Liver (tissue), 9 donors: ENCODE results near the gene CCDC192. TPM values are rescaled to one million over a fixed set of nuclear protein-coding genes. Genes with fewer than 3 reads are reported as not detected.

Experiments used
- DNase-seq: peaks from one replicate; pipeline ENCODE4 v3.0.0-alpha.2; 2017; ENCODE audit warnings: low spot score
- H3K27ac ChIP-seq, 2 donors: one replicate each; pipeline ENCODE4 v1.7.0; 2013; ENCODE audit warnings: inconsistent platforms in 2 of 2, low read length in 2 of 2, control low read depth in 1 of 2, low read depth in 1 of 2, mild to moderate bottlenecking in 1 of 2
- H3K27me3 ChIP-seq, 4 donors: one replicate each; pipeline versions ENCODE4 v1.6.1 to v1.7.0; 2013; ENCODE audit warnings: low read length in 3 of 4, inconsistent platforms in 1 of 4, mild to moderate bottlenecking in 1 of 4, moderate library complexity in 1 of 4; ENCODE audit not compliant: control insufficient read depth in 4 of 4, insufficient read depth in 4 of 4
- H3K36me3 ChIP-seq, 4 donors: one replicate each; pipeline versions ENCODE4 v1.6.1 to v1.7.0; 2013; ENCODE audit warnings: low read length in 3 of 4, mild to moderate bottlenecking in 3 of 4, low read depth in 1 of 4, moderate library complexity in 1 of 4; ENCODE audit not compliant: control insufficient read depth in 4 of 4, insufficient read depth in 3 of 4
- H3K4me1 ChIP-seq, 4 donors: one replicate each; pipeline versions ENCODE4 v1.6.1 to v1.7.0; 2013; ENCODE audit warnings: low read length in 3 of 4, mild to moderate bottlenecking in 3 of 4, moderate library complexity in 1 of 4; ENCODE audit not compliant: control insufficient read depth in 4 of 4, insufficient read depth in 4 of 4
- H3K4me3 ChIP-seq, 3 donors: one replicate each; pipeline versions ENCODE4 v1.6.1 to v1.7.0; 2013; ENCODE audit warnings: low read length in 3 of 3, control low read depth in 1 of 3, low read depth in 1 of 3, mild to moderate bottlenecking in 1 of 3
- H3K9ac ChIP-seq, 2 donors: one replicate each; pipeline ENCODE4 v1.7.0; 2013; ENCODE audit warnings: low read length in 2 of 2, mild to moderate bottlenecking in 2 of 2, moderate library complexity in 2 of 2, control low read depth in 1 of 2, low read depth in 1 of 2
- H3K9me3 ChIP-seq, 4 donors: one replicate each; pipeline versions ENCODE4 v1.6.1 to v1.7.0; 2013; ENCODE audit warnings: low read length in 3 of 4; ENCODE audit not compliant: control insufficient read depth in 4 of 4
- FOXA1 ChIP-seq: IDR thresholded peaks from 2 replicates; pipeline ENCODE4 v1.6.1; 2016; ENCODE audit warnings: antibody characterized with exemption
- FOXA2 ChIP-seq: IDR thresholded peaks from 2 replicates; pipeline ENCODE4 v1.6.1; 2016; ENCODE audit warnings: antibody characterized with exemption
- GABPA ChIP-seq, 2 donors: IDR thresholded peaks in 1 of 2; conservative IDR thresholded peaks in 1 of 2; 2 replicates each; pipeline ENCODE4 v1.6.1; 2016; ENCODE audit warnings: antibody characterized with exemption in 2 of 2, mild to moderate bottlenecking in 1 of 2, moderate library complexity in 1 of 2
- HNF4A ChIP-seq, 2 donors: conservative IDR thresholded peaks; 2 replicates each; pipeline ENCODE4 v1.6.1; 2016; ENCODE audit warnings: antibody characterized with exemption in 2 of 2, mild to moderate bottlenecking in 2 of 2
- HNF4G ChIP-seq: IDR thresholded peaks from 2 replicates; pipeline ENCODE4 v1.6.1; 2016; ENCODE audit warnings: antibody characterized with exemption
- JUND ChIP-seq, 2 donors: IDR thresholded peaks; 2 replicates each; pipeline ENCODE4 v1.6.1; 2016; ENCODE audit warnings: antibody characterized with exemption in 2 of 2
- NR2F2 ChIP-seq: IDR thresholded peaks from 2 replicates; pipeline ENCODE4 v1.6.1; 2016; ENCODE audit warnings: antibody characterized with exemption
- RAD21 ChIP-seq, 2 donors: IDR thresholded peaks; 2 replicates each; pipeline ENCODE4 v1.6.1; 2016; ENCODE audit warnings: antibody characterized with exemption in 2 of 2, mild to moderate bottlenecking in 2 of 2
- SP1 ChIP-seq: IDR thresholded peaks from 2 replicates; pipeline ENCODE4 v1.6.1; 2018; ENCODE audit warnings: antibody characterized with exemption, mild to moderate bottlenecking
- TAF1 ChIP-seq: conservative IDR thresholded peaks from 2 replicates; pipeline ENCODE4 v1.6.1; 2016; ENCODE audit warnings: antibody characterized with exemption, mild to moderate bottlenecking
- YY1 ChIP-seq: IDR thresholded peaks from 2 replicates; pipeline ENCODE4 v1.6.1; 2016; ENCODE audit warnings: antibody characterized with exemption, mild to moderate bottlenecking
- WGBS: extraction: QIAGEN DNeasy Blood & Tissue Kit; methylation state at CpG from one replicate; pipeline ENCODE4 v1.1.7; 2013; 5-methylcytosine and 5-hydroxymethylcytosine counted together
- polyA plus RNA-seq, 2 donors: library from polyadenylated mRNA; stranded (reverse) in 1 of 2; unstranded in 1 of 2; fragments of 200-250 nt in 1 of 2; fragments of >200 nt in 1 of 2; fragmentation: Nextera tagmentation in 1 of 2; extraction: Ambion mirVana in 1 of 2; gene quantifications; one replicate each; pipeline versions ENCODE4 v1.2.1 to v1.2.3, GENCODE V29; 2013 to 2015
- total RNA-seq, 2 donors: library from RNA; depleted of rRNA; stranded (reverse); fragments of >200 nt; gene quantifications; one replicate each; pipeline ENCODE4 v1.2.3, GENCODE V29; 2014
- TF ChIP-seq, protein P1 (sequence below): IDR thresholded peaks from 2 replicates; pipeline ENCODE4 v1.6.1; 2016; ENCODE audit warnings: antibody characterized with exemption
- TF ChIP-seq, protein P2 (sequence below): IDR thresholded peaks from 2 replicates; pipeline ENCODE4 v1.6.1; 2016; ENCODE audit warnings: antibody characterized with exemption
- TF ChIP-seq, protein P3 (sequence below): fragments of 150-350 bp; IDR thresholded peaks from 2 replicates; pipeline ENCODE4 v1.5.1; 2017; ENCODE audit warnings: improper control_type of control experiment, low read depth, low read length; ENCODE audit not compliant: missing input control
- TF ChIP-seq, protein P4 (sequence below): IDR thresholded peaks from 2 replicates; pipeline ENCODE4 v1.6.1; 2016; ENCODE audit warnings: antibody characterized with exemption, mild to moderate bottlenecking
- donor health status: healthy.
- donor health status: healthy.
- donor health status: healthy.
- donor health status: healthy.
- donor health status: healthy.

The CCDC192 gene
- total and polyA plus RNA-seq, 4 donors: not detected

DNA sequence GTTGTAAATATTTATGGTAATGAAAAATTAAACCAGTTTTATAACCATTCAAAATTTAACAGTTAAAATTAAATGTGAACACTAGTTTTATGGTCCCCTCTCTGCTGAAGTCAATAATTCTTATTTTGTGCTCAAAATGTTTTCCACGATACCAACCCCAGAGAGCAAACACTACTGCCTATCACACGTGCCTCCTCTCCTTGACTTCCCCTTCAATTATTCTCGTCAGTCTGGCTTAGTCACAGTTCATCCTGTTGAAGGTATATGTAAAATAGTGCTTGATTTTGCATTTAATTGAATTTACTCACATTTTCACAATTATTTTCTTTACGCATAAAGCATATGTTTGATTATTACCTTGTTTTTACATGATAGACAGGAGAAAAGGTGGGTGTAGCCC lies 148.8 kb downstream of the CCDC192 start:
- Histone ChIP-seq H3K27ac (no peak overlapping the region), H3K4me1 (no peaks in the 10 kb centered on the region), H3K4me3 (no peak overlapping the region), H3K36me3 (no peaks in the 10 kb centered on the region), H3K9me3 (no peaks in the 10 kb centered on the region), H3K27me3 (no peaks in the 10 kb centered on the region), H3K9ac (no peak overlapping the region)
- 72% methylated on average over 4 of the region's 4 CpGs for WGBS
- TF ChIP-seq HNF4G: no peak
- DNase-seq: no peak

DNA sequence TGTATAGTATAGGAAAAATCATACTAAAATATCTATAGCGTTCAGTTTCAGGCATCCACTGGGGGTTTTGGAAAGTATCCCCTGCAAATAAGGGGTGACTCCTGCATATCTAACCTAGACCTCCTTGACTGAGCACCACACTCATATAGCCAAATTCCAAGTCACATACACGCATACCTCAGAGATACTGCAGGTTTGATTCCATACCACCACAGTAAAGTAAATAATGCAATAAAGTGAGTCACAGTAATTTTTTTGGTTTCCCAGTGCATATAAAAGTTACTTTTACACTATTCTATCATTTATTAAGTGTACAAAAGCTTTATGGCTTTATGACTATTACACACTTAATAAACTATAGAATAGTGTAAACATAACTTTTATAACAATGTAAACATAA lies 151.3 kb downstream of the CCDC192 start:
- TF ChIP-seq NR2F2: no peak
- TF ChIP-seq, protein P1, sequence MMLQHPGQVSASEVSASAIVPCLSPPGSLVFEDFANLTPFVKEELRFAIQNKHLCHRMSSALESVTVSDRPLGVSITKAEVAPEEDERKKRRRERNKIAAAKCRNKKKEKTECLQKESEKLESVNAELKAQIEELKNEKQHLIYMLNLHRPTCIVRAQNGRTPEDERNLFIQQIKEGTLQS: no peak
- no peak for TF ChIP-seq FOXA1
- TF ChIP-seq, protein P2, sequence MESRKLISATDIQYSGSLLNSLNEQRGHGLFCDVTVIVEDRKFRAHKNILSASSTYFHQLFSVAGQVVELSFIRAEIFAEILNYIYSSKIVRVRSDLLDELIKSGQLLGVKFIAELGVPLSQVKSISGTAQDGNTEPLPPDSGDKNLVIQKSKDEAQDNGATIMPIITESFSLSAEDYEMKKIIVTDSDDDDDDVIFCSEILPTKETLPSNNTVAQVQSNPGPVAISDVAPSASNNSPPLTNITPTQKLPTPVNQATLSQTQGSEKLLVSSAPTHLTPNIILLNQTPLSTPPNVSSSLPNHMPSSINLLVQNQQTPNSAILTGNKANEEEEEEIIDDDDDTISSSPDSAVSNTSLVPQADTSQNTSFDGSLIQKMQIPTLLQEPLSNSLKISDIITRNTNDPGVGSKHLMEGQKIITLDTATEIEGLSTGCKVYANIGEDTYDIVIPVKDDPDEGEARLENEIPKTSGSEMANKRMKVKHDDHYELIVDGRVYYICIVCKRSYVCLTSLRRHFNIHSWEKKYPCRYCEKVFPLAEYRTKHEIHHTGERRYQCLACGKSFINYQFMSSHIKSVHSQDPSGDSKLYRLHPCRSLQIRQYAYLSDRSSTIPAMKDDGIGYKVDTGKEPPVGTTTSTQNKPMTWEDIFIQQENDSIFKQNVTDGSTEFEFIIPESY: no peak
- no peak for TF ChIP-seq HNF4A (conservative IDR thresholded peaks at IDR 0.05)
- TF ChIP-seq, protein P3, sequence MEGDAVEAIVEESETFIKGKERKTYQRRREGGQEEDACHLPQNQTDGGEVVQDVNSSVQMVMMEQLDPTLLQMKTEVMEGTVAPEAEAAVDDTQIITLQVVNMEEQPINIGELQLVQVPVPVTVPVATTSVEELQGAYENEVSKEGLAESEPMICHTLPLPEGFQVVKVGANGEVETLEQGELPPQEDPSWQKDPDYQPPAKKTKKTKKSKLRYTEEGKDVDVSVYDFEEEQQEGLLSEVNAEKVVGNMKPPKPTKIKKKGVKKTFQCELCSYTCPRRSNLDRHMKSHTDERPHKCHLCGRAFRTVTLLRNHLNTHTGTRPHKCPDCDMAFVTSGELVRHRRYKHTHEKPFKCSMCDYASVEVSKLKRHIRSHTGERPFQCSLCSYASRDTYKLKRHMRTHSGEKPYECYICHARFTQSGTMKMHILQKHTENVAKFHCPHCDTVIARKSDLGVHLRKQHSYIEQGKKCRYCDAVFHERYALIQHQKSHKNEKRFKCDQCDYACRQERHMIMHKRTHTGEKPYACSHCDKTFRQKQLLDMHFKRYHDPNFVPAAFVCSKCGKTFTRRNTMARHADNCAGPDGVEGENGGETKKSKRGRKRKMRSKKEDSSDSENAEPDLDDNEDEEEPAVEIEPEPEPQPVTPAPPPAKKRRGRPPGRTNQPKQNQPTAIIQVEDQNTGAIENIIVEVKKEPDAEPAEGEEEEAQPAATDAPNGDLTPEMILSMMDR: no peak
- TF ChIP-seq TAF1: no peak
- TF ChIP-seq FOXA2: no peak
- TF ChIP-seq SP1: no peak
- TF ChIP-seq RAD21 (IDR thresholded peaks at IDR 0.05): no peak
- no peak for TF ChIP-seq JUND (IDR thresholded peaks at IDR 0.05)
- TF ChIP-seq, protein P4, sequence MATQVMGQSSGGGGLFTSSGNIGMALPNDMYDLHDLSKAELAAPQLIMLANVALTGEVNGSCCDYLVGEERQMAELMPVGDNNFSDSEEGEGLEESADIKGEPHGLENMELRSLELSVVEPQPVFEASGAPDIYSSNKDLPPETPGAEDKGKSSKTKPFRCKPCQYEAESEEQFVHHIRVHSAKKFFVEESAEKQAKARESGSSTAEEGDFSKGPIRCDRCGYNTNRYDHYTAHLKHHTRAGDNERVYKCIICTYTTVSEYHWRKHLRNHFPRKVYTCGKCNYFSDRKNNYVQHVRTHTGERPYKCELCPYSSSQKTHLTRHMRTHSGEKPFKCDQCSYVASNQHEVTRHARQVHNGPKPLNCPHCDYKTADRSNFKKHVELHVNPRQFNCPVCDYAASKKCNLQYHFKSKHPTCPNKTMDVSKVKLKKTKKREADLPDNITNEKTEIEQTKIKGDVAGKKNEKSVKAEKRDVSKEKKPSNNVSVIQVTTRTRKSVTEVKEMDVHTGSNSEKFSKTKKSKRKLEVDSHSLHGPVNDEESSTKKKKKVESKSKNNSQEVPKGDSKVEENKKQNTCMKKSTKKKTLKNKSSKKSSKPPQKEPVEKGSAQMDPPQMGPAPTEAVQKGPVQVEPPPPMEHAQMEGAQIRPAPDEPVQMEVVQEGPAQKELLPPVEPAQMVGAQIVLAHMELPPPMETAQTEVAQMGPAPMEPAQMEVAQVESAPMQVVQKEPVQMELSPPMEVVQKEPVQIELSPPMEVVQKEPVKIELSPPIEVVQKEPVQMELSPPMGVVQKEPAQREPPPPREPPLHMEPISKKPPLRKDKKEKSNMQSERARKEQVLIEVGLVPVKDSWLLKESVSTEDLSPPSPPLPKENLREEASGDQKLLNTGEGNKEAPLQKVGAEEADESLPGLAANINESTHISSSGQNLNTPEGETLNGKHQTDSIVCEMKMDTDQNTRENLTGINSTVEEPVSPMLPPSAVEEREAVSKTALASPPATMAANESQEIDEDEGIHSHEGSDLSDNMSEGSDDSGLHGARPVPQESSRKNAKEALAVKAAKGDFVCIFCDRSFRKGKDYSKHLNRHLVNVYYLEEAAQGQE: no peak
- no peak for TF ChIP-seq YY1
- TF ChIP-seq GABPA (IDR thresholded peaks at IDR 0.05 in 1 of 2, conservative IDR thresholded peaks at IDR 0.05 in 1 of 2): no peak
- TF ChIP-seq HNF4G: no peak
- Histone ChIP-seq H3K27ac (no peak overlapping the region), H3K4me3 (no peak overlapping the region), H3K27me3 (no peaks in the 10 kb centered on the region), H3K36me3 (no peaks in the 10 kb centered on the region), H3K9ac (no peak overlapping the region), H3K9me3 (no peaks in the 10 kb centered on the region), H3K4me1 (no peaks in the 10 kb centered on the region)
- no peak for DNase-seq
- WGBS: 95% methylated on average over 2 of the region's 2 CpGs
